CD1c-positive myeloid dendritic cell (primary cell): ENCODE measurements around the gene OPCML.

Experiments
- DNase-seq: peaks from one replicate; pipeline ENCODE4 v3.0.0-alpha.2; 2016; ENCODE audit errors: extremely low spot score

Gene OPCML

DNA sequence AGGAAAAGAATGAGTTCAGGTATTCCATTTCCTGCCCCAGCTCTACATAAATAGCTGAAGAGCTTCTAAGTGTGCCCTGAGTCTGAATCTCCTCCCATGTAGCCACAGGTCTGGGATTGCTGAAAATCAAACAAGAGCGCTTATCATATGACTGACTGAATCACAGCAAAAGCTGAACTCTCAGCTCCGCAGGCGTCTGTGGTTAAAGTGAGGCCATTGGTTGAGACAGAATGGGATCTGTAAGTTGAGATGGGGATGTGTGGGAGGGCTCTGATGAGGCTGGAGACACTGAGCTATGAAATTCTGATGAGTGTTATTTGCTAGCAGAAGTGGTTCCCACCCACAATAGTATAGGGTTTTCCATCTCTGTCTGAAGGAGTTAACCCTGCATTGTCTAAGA, 637.0 kb downstream of the OPCML start:
- no peak for DNase-seq

DNA sequence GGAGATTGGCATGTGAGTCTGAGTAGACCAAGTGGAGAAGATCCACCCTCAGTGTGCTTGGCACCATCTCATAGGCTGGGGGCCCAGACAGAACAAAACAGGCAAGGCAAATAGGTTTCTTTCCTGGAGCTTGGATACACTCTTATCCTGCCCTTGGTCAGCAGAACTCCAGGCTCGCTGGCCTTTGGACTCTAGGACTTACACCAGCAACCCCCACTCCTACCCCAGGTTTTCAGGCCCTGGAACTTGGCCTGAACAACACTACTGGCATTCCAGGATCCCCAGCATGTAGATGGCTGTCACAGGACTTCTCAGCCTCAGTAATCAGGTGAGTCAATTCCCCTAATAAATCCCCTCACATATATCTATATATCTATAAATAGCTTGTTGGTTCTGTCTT, 637.7 kb downstream of the OPCML start:
- no peak for DNase-seq

DNA sequence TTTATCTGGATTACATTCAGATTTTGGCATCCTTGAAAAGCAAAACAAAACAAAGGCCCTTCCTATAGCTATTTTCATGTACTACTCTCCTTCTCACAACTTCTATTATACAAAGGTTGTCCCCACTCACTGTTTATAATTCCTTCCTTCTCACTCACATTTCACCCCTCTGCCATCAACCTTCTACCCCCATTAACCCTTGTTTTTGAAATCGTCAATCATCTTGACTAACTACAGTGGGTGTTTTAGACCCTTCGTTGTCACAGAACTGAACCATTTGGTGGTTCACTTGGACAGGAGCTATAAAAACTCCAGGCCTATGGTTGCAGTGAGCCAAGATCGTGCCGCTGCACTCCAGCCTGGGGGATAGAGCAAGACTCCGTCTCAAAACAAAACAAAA, 639.4 kb downstream of the OPCML start:
- DNase-seq, result no peak

DNA sequence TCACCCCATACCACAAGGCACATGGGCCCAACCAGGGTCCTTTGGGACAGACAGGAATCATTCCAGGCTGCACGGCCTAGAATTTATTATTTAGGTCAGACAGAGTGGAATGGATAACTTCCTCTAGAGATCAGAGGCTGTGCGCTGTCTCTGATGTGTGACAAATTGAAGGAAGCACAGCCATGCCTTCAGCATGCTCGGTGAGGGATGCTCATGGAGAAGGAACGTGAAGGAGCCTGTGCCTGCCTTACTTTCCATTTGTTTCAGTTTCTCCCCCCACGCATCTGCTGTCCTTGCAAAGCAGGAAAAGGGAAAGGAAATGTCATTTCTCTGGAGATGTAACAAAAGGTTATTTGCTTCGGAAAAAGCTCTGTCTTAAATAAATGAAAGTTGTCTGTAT, 644.1 kb downstream of the OPCML start:
- no peak for DNase-seq

DNA sequence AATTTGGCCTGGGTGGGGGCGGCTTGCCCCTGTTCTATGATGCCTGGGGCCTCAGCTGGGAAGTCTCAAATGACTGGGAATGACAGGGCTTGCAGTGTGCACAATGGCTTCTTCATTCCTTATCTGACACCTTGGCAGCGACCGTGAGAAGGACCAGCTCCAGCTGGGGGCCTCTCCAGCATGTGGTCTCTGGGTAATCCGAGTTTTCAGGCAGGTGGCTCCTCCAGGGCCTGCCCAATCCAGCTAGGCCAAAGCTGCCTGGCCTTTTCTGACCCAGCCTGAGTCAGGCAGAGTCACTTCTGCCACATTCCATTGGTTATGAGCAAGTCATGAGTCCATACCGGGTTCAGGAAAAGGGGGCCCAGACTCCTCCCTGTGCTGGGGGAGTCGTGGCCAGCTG, 646.0 kb downstream of the OPCML start:
- no peak for DNase-seq

DNA sequence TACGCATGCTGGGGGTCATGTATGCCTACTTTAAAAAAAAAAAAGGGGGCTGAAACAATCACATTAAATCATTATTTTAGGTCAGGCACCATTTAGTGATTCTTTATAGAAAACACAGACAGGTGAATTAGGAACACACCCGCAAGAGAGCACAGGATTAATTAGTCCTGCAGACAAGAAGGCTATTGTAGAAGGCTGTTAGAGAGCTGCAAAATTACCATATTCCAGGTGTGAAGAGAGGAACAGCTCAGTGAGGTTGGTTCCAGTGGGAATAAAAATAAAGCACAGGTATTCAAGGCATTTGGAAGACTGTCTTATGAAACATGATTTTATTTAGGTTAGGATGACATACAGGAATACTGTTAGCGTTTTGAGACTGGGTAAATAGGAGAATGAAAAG, 649.1 kb downstream of the OPCML start:
- no peak for DNase-seq

DNA sequence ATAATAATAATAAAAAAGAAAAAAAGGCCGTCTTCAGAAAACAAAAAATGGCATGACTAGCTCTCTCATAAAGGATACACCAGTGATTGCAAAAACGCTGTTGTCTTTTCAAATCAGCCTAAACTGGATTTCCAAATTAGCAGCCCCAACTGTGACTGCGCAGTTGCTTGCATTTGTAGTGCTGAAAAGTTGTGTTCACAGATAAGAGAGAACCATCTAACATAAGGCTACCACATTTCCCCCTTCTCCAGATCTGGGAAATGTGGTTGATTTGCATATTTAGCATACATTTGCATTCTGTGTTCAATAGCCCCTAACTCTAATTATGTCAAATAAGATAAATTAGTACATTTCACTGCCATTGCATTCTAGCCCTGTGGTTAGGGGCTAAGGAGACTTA, 650.7 kb downstream of the OPCML start:
- no peak for DNase-seq

DNA sequence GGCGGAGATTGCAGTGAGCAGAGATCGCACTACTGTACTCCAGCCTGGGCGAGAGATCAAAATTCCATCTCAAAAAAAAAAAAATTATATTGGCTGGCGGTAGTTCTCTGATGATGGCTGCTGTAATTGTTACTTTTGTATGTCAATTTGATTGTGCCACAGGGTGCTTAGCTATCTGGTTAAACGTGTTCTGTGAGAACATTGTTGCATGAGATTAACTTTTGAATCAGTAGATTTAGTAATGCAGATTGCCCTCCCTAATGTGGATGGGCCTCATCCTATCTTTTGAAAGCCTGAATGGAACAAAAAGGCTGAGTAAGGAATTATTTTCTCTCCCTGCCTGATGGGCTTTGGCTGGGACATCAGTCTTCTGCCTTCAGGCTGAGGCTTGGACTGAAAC, 654.2 kb downstream of the OPCML start:
- DNase-seq, result no peak

DNA sequence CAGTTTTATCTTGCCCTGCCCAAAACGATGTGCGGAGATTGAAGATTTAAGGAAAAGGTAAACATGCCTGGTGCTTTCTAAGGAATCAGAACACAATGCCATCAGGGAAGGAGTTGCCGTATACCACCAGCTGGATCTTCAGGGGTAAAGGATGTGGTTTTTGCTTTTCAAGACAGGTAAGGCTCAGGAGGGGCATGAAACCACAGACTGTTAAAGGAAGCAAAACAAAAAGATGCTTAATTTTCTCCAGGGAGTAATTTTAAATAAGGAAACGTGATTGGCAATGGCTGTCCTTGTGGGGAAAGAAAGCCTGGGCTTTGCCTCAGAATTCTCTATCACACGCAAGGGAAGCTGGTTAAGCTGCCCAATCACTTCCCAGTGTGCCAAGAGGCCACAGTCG, 655.6 kb downstream of the OPCML start:
- no peak for DNase-seq

DNA sequence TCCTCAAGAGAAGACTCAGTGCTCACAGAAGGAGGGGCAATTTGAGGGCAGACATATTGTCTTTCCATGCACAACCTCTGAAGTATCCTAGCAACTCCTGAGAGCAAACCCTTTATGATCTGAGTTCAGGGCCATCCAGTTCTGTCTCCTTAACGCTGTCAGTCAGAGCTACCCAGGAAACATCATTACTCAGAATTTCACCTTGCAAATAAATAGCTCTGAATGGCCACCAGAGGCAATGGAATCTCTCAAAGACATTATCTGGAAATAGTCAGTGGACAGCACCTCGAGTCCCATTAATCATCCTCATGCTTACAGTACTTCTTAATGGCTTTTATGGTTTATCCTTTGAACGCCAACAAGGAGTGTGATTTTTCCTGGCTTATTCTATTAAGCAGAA, 656.1 kb downstream of the OPCML start:
- no peak for DNase-seq

DNA sequence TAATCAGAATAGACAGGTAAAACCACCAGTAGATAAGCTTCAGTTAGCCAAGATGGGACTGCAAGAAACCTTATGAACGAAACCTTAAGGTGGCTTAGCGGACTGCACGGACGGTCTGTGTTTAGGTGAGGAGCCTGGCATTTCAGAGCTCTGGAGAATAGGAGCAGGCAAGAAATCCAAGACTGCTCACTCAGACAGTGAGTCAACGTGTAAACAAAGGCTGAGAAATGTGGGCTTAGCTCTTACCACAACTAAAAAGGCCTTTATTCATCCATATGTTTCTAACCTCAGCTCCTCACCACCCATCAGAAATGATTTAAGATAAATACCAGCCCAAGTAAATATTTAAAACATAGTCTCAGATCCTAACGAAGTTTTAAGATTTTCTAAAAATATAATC, 657.7 kb downstream of the OPCML start:
- no peak for DNase-seq

DNA sequence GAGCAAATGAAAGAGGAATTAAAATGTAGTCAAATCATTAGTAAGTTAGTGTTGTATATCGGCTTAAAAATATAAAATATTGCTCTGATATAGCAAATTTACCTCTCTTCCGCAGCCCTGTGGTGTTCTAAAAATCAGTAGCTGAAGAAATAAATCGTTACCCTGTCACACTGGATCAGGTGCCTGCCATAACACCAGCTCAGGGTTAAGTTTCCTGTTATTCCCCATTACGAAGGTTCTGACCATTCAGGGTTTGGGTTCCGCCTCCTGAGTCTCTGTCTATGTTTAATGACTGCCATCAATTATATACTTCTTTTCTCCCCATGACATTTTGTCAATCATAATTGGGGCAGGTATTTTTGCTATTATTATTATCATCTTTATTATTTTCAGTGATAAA, 658.5 kb downstream of the OPCML start:
- no peak for DNase-seq

DNA sequence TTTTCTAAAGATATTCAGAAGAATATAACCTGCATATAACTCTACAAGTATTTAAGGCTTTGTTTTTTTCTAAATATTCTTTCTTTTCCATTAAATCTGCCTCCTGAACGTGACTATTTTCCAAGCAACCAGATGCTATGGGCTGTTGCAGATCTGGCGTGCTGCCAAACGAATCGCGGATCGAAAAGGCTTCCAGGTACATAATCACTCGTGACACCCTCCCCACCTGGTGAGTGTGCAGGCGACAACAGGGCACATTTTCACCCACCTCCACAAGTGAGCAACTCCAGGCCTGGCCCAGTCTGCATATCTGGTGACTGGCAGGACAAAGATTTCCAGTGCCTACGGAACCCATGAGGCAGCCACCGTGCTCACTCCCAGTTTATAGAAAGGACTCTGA, 660.1 kb downstream of the OPCML start:
- no peak for DNase-seq

DNA sequence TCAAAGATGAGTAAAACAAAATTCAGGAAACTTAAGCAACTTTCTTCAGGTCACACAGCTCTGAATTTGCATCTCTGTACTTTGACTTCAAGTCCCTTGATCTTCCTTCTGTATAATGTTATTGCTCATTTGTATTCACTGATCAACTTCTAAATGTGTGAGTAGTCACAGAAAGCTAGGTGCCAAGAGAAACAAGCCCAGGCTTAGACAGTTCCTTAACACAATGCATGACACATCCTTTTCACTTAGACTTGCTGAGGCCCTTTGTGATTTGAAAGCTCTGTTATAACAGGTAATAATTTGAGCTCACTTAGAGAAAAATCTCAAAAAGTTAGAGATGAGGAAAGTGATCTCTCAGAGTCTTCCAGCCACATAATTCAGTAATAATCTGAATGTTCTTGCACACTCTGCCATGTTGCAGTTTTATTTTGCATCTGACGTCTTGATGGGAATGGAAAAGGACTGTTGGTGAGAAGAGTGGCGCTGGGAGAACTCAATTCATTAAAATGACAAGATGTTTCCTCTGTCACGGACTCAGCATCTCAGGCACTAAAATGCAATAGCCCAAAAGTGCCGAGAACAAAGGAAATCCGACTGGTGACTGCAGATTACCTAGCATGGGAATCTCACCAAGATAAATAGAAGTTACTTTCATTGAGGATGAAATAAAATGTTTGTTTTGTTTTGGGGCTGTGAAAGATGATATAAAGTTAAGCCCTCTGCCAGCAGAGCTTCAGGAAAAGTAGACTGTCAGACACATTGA, 665.3 kb downstream of the OPCML start:
- DNase-seq, result no peak

DNA sequence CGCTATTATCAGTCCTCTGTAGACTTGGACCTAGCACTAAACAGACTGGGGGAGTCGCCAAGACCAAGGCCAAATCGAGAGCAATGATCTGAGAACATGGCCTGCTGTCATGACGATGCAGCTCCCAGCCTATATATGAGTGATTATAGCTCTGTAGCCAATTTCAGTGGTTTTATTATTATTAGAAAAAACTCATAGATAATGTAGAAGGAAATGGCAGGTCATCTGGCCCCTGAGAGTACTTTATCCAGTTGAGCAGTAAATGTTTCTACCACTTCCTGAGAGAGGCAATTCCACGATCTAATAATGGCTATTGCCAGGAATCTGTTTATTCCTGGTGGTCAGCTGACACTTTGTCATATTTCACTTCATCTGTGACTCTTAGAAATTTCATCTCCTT, 666.7 kb downstream of the OPCML start:
- no peak for DNase-seq

DNA sequence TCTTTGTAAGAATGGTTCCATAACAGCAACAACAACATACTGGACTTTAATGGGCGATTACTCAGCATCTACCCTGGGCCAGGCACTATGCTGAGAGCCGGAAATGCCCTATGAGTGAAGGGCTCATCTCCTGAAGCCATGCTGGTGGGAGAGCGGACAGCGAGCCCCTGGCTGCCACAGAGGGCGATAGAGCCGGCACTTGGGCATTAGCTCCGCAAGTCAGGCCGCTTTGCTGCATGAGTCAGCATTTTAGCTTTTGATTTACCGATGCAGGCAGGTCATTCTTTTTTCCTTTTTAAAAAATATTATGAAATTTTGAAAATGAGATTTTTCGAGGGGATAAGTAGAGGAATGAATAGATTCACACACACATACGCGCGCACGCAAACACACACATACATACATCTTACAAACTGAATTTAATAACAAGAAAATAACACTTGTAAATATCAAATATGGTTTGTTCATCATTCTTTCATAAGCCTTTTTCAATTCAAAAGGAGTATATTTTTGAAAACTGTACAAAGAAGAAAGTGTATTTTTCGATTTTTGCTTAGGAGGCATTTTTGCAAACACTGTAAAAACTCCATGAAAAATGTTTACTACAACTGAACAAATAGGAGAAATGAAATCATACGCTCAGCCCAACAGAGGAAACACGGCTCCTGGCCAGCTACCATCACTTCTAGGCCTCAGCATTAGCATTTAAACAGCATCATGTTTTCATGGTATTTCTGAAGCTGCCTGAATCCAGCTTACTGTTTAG, 667.3 kb downstream of the OPCML start:
- DNase-seq, result no peak

DNA sequence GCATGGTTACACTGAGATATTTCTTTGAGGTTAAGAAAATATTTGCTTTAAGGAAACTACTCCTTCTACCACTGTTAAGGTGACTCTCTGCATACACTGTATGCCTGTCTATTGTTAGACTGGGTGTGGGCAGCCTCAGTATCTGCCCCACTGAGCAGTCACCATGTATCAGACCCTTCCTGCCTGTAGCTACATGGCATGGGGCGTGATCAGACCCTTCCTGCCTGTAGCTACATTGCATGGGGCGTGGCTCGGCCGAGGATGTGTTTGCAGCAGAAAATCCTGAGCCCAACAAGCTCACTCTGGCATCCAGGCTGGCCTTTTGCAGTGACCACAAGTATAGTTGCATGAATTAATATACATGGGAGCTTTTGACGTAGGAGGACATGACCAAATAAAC, 669.4 kb downstream of the OPCML start:
- no peak for DNase-seq

DNA sequence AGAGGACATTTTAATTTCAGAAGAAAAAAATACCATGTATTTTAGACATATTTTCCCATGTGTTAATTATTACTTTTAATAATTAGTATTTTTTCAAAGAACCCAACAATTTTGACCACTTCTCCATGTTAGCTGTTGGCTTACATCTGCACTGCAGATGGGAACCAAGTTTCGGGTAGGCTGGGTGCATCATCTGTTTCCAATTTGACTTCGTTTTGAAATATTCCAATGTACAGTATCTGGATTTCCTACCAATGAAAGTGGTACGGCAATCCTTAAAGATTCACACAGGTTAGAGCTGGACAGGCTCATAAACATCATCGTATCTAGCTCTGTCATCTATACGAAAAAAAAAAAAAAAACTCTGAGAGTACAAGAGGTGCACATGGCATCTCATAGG, 670.2 kb downstream of the OPCML start:
- no peak for DNase-seq

DNA sequence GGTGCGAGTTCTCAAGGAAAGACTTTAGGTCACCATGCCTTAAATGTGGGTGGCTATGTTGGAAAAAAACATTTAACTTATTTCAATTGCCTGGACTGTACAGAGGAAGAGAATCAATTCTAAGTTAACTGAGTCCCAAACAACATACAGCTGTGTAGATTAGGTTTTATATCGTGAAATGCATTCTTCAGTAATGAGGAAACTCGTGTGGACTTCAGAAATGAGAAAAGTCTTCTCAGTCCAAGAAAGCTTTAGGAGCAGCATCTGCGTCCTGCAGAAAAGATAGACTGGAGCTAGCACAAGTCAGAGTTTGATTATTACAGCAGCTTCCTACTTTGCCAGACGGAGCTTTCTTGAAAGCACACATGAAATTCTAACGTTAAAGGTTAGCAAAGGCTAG, 673.0 kb downstream of the OPCML start:
- no peak for DNase-seq

DNA sequence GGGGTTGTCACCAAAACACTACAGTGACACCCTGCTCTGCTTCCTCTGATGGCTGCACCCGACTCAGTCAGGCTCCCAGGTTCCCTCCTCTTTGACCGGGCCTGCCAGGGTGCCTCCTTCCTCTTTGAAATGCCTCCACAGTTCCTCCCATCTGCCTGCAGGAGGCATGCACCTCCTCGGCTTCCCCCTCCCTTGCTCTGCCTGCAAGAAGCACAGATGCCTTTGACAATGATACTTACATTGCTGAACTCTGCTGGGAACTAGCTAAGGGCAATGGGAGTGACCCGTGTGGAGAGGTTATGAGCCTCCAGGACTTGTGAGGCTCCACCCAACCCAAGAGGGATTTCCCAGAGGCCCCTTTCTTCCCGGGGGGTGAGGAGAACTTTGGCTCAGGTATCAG, 674.1 kb downstream of the OPCML start:
- no peak for DNase-seq

DNA sequence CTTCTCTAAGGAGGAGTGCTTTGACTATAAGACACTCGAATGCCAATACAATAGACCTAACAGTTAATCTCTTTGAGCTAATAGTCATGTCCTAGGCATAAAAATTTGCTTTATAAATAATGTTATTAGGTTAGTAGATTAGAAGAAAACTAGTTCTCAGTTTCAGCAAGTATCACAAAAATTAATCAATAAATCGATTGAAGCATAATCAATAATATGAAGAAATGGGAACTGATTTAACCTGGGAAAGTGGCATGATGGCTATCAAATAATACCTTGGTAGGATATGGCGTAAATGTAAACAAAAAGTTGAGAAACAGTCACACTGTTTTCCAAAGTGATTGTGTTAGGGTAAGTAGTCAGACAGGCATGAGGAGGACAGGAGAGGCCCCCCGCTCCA, 676.3 kb downstream of the OPCML start:
- DNase-seq, result no peak

DNA sequence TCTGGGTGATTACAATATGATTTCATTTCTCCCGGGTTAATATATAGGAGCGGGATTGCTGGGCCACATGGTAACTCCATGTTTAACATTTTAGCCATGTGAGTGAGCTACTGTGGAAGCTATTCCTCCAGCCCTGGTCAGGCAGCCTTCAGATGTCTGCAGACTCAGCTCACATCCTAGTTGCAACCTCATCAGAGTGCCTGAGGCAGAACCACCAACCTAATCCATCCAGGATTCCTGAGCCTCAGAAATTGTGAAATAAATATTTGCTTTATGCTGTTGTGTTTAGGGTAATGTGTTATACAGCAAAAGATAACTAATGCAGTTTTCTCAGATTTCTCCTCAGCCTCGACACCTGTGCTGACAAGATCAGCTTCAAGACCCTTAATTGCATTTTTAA, 676.8 kb downstream of the OPCML start:
- DNase-seq, result no peak

DNA sequence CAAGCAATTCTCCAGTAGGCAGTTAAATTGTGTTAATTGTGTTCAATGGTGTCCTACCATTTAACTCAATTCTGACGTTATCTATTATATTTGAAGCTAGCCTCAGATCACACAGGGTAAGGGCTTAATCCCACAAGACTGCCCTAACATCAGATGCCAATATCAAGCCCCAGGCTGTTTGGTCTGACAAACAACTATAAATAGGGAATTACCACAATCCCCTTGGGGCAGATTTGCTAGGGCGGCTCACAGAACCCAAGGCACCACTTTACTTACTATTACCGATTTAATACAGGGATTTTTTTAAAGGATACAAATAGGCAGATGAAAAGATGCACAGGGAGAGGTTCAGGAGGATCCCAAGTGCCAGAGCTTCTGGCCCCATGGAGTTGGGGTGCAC, 678.4 kb downstream of the OPCML start:
- no peak for DNase-seq

DNA sequence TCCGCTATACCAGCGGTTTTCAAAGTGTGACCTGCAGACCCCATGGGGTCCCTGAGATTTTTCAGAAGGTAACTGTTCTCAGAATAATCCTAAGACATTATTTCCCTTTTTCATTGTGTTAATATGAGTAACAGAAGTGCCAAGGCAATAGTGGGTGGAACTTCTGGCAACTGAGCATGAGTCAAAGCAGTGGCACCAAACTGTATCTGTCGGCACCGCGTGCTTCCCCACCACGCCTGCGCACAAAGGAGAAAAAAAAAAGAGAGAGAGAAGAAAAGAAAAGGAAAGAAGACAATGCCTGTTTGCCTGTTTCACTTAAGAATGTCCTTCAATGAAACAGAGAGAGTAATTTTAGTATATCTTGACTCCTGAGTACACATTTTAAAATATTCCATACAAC, 679.9 kb downstream of the OPCML start:
- no peak for DNase-seq
